IPS-NIHi7 (cell line): ENCODE results near the gene CRYBG1.

Experiments
- DNase-seq: peaks from one replicate; pipeline ENCODE4 v3.0.0; 2012; ENCODE audit warnings: mixed read lengths; ENCODE audit errors: extremely low spot score

The CRYBG1 gene, protein sequence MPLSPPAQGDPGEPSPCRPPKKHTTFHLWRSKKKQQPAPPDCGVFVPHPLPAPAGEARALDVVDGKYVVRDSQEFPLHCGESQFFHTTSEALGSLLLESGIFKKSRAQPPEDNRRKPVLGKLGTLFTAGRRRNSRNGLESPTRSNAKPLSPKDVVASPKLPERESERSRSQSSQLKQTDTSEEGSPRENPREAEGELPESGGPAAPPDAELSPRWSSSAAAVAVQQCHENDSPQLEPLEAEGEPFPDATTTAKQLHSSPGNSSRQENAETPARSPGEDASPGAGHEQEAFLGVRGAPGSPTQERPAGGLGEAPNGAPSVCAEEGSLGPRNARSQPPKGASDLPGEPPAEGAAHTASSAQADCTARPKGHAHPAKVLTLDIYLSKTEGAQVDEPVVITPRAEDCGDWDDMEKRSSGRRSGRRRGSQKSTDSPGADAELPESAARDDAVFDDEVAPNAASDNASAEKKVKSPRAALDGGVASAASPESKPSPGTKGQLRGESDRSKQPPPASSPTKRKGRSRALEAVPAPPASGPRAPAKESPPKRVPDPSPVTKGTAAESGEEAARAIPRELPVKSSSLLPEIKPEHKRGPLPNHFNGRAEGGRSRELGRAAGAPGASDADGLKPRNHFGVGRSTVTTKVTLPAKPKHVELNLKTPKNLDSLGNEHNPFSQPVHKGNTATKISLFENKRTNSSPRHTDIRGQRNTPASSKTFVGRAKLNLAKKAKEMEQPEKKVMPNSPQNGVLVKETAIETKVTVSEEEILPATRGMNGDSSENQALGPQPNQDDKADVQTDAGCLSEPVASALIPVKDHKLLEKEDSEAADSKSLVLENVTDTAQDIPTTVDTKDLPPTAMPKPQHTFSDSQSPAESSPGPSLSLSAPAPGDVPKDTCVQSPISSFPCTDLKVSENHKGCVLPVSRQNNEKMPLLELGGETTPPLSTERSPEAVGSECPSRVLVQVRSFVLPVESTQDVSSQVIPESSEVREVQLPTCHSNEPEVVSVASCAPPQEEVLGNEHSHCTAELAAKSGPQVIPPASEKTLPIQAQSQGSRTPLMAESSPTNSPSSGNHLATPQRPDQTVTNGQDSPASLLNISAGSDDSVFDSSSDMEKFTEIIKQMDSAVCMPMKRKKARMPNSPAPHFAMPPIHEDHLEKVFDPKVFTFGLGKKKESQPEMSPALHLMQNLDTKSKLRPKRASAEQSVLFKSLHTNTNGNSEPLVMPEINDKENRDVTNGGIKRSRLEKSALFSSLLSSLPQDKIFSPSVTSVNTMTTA (N-terminal part only)

GRCh38 chr6:106360410-106360988, at the start of gene CRYBG1:
TSS of gene CRYBG1 (plus strand) at chr6:106360717. CDS start at chr6:106360909, 192 bp downstream.
- peak; percentile 96 for DNase-seq

DNA sequence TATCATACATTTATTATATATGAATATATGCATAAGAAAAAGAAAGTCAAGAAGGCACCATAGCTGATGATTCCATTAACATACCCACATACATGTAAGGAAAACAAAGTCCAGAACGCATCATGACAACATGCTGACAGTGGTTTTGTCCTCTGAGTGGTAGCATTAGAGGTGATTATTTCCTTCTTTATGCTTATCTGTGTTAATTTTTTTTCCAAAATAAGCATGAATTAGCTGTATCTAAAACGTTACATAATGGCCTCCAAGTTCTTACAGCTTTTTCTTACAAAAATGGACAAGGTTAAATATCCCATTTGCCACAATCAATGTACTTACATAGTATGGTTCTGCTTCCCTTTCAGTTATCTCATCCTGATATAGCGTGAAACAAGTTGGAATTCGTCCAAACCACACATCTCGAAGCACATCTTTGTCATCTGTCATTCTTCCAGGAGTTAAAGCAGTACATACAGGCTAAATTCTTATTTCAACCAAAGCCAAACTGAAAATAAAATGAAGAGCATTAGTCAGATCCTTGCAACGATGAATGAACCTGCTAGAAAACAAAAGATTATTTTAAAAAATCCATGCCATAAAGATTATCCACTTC, 44.6 kb upstream of the CRYBG1 start:
- DNase-seq: no peak

GRCh38 chr6:106316375-106316766, 44.1 kb upstream of the CRYBG1 start:
- DNase-seq: no peak

- DNase-seq: no peak
These were observed 42.5 kb upstream of the CRYBG1 start for GRCh38 chr6:106318061-106318460.

DNA sequence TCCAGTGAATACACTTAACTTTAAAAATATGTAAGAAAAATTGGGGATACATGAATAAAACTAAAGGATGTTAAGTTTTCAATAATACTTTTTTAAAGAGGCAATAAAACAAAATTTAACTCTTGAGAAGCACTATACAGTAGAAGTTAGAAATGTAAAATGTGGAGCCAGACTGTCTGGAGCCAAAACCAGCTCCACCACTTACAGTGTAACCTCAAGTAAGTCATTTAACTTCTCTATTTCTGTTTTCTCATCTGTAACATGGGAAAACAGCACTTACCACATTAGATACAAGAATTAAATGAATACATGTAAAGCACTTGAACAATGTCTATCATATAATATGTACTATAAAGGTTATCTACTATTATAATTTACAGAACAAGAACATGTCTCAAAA, 41.7 kb upstream of the CRYBG1 start:
- no peak for DNase-seq

GRCh38 chr6:106321940-106322339, 38.6 kb upstream of the CRYBG1 start:
- DNase-seq: no peak

- no peak for DNase-seq
These were observed 35.7 kb upstream of the CRYBG1 start for GRCh38 chr6:106324726-106325335.

DNA sequence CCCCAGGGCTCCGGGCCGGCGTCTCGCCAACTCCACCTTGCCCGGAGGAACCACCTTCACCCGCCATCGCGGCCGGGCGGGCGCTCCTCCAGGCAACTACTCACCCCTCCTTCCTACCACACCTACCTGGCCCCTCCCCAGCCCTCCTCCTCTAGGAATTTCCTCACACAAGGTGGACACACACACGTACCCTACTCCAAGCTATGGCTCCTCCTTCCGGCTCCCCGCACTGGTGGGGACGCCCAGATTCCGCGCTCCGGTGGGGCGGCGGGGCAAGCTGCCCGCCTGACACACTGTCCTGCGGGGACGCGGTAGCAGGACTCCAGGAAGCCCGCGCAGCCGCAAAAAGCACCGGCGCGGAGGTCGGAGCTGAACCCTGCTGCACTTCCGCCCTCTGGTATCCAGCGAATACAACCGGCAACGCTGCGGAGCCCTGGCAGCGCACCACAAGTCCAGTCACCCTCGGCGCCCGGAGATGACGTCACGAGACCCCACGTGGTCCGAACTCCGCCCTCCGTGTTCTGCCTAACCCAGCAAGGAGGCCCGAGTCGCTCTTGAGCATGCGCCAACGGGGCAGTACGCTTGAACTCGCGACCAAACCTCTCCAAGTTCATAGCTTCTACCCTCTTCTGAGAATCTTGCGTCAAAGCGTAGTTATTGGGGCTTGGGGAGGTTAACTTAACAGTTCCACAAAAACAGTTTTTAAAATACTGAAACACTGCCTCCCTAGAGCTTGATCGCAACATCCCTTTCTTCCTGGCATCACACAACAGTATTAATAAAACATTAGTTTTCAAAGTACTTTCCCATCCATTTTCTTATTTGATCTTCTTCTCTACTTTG, 35.0 kb upstream of the CRYBG1 start, which contains the start of gene ATG5:
Gene ATG5, minus strand, starts transcription at position 425 of the 843 bp plus-strand sequence. CDS start 9,552 bp downstream, outside the sequence.
- peak; percentile 99 for DNase-seq

GRCh38 chr6:106334646-106335448, 25.7 kb upstream of the CRYBG1 start:
- DNase-seq: peak; percentile 70

- peak; percentile 92 for DNase-seq
These were observed 21.0 kb upstream of the CRYBG1 start for GRCh38 chr6:106339334-106340029.

- DNase-seq: no peak
These were observed 13.3 kb upstream of the CRYBG1 start for GRCh38 chr6:106347219-106347618.

GRCh38 chr6:106356378-106356777, 4.1 kb upstream of the CRYBG1 start:
- no peak for DNase-seq

DNA sequence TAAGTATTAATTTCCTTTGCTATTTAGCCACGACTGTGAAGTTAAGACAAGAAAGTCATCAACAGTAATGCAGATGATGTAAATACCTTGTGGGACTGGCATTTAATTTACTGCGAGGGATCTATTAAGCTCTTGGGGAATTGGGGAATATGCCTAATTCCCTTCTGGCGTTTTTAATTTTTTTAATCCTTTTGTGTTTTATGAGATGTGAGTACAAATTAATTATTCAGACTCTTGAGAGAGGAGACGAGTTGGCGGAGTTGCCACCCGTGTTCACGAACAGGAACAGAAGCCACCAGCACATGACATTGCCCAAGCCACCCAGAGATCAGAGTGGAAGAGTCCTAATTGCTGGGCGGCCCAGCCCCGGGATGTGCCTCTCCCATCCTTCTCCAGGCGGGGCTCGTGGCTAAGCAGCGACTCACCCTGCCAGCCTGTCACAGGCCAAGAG, 533 bp upstream of the CRYBG1 start:
- no peak for DNase-seq

DNA sequence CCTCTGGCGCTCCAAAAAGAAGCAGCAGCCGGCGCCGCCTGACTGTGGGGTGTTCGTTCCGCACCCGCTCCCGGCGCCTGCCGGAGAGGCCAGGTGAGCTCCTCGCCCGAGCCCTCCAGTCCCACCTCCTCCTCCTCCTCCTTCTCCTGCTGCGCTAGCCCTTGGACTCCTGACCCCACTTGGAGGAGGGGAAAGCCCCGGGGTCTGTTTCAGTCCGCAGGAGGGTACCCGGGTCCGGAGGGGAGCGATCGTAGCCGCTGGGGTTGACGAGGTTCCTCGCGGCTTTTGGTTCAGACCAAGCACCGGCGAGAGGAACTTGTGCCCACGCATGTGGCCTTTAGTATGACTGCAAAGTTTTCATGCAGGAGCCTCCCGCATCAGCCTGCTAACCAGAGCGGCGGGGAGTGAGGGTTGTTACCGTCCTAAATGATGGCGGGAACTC, 493 bp downstream of the CRYBG1 start:
- peak; percentile 37 for DNase-seq

DNA sequence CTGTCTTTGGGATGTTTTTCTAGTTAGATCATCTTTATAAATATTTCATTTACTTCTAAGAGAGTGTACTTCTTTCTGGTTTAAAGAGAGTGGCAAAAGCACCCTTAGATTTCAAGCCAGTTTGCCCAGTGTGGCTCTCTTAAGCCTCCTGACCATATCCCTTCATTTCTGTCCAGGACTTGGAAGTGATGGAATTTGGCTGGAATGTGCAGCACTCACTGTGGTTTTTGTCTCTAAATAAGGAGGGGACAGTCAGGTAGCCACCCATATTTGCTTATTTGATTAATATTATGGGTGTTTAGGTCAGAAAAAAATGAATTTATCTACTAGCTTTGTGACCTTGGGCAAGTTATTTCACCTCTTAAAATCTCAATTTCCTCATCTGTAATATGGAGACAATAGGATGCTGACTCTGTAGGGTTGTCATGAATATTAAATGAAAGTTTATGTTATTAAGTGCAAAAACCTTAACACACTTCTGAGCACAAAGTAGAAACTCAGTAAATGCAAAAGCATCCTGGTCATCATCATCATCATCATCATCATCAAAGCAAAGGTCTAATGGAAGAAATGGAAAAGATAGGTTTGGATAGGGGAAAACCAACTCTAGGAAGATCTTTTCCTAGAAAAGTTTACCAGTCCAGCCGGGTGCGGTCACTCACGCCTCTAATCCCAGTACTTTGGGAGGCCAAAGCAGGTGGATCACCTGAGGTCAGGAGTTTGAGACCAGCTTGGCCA, 3.1 kb downstream of the CRYBG1 start:
- no peak for DNase-seq

DNA sequence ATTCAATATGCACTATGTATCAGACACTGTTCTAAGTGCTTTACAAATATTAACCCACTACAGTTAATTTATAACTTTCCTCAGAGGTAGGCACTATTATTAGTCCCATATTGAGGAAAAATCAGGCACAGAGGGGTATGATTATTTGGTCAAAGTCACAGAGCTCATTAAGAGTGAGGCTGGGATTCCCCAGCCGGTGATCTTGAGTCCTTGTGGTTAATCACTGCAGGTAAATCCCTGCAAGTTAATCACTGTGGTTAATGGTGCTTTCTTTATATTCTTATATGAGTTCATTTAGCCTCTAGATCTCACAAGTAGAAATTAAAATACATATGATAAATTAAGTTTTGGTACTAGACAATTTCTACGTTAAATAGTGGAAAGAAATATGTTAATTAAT, 9.2 kb downstream of the CRYBG1 start:
- no peak for DNase-seq

DNA sequence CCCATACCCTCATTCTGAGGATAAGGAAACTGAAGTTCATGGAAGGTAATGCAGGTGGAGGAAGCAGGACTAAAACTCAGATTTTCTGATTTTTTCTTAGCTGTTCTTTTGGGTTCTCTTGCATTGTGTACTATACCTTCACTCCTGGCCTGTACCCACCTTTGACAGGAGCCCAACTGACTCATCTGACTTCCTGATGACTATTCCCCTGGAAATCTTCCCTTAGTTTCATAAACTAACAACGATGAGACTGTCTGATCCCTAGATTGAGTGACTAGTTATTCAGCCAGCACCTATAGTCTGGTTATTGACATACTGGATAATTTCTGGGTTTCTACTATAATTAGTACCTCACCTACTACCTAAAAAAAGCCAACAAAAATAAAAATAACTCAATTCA, 10.1 kb downstream of the CRYBG1 start:
- no peak for DNase-seq
